Fibroblast of pulmonary artery (primary cell): ENCODE results near the gene LENEP.
"Not testable (repeated sequence)": the region's sequence is repeated elsewhere in the genome, so short reads cannot be mapped to it uniquely, and the experiment has no call there.

ENCODE experiments used
- DNase-seq: peaks from one replicate; pipeline ENCODE4 v3.0.0-alpha.2; 2010; ENCODE audit warnings: low read depth
- H3K4me3 ChIP-seq: replicated peaks from 2 replicates; pipeline ENCODE4 v1.5.1; 2011; ENCODE audit warnings: low read depth, mild to moderate bottlenecking, control low read depth, low read length, moderate library complexity
- CTCF ChIP-seq: IDR thresholded peaks from 2 replicates; pipeline ENCODE4 v1.5.1; 2011; ENCODE audit warnings: mild to moderate bottlenecking, control low read depth, low read length, inconsistent platforms; ENCODE audit errors: missing control alignments

The LENEP gene

GRCh38 chr1:154972213-154972516 is 21.2 kb upstream of the LENEP start:
- peak overlapping the region; percentile 83 for H3K4me3 ChIP-seq
- no peak for TF ChIP-seq CTCF
- no peak for DNase-seq

DNA sequence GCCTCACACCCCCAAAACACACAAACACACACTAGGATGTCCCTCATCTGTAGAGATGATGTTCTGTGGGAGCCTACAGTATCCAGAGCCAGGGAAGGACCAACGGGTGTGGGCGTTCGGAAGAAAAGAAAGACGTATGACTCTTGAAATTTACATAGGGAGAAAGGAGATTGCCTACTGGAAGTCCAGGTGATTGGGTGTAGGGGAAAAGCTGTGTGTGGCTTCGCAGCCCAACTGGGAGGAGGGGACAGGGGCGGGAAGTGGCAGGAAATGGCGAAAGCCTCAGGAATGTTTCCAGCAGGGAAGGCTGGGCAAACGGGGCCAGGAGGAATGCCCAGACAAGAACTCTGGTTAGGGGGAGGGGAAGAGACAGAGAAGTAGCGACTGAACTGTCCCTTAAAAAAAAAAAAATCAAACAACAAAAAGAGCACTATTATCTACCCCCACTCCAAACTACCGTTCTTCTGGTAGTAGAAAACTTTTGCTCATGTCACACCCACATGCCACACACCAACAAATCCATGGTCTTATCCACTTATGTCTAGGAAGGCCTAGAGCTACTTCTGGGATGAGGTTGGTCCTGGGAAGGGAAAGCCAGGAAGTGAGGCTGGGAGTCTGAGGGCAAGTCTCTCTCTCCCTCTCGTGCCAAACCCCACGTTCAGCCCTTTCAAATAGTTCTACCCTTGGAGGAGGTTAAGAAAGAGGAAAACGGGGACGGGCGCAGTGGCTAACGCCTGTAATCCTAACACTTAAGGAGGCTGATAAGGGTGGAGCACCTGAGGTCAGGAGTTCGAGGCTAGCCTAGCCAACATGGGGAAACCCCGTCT is 20.7 kb upstream of the LENEP start:
- no peak for TF ChIP-seq CTCF
- peak overlapping the region; percentile 83 for H3K4me3 ChIP-seq
- peak; percentile 98 for DNase-seq

DNA sequence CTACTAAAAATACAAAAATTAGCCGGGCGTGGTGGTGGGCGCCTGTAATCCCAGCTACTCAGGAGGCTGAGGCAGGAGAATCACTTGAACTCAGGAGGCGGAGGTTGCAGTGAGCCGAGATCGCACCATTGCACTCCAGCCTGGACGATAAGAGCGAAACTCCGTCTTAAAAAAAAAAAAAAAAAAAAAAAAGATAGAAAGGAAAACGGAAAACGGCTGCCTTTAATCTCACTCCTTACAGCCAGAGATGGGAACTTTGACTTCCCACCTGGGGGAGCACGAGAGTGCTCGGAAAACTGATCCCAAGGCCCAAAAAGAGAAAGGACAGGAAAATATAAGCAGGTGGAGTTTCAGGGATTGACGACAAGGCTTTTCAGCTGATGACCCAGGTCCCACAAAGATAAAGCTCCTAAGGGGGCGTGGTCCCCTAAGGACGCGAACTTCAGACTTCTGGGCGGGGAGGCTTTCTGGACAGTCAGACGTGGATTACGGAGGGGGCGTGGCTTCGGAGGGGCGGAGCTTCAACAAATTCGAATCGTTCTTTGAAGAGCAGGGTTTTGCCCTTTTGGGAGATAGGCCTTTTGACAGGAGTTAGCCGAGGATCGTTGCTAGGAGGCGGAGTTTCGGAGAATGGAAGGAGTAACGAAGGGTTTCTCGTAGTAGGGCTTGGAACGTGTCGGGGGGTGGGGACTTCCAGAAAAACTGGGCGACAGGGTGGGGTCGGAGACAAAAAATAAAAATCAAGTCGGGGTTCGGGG is 19.9 kb upstream of the LENEP start:
- peak; percentile 98 for DNase-seq
- TF ChIP-seq CTCF, result peak; percentile 29
- peak overlapping the region; percentile 83 for H3K4me3 ChIP-seq

DNA sequence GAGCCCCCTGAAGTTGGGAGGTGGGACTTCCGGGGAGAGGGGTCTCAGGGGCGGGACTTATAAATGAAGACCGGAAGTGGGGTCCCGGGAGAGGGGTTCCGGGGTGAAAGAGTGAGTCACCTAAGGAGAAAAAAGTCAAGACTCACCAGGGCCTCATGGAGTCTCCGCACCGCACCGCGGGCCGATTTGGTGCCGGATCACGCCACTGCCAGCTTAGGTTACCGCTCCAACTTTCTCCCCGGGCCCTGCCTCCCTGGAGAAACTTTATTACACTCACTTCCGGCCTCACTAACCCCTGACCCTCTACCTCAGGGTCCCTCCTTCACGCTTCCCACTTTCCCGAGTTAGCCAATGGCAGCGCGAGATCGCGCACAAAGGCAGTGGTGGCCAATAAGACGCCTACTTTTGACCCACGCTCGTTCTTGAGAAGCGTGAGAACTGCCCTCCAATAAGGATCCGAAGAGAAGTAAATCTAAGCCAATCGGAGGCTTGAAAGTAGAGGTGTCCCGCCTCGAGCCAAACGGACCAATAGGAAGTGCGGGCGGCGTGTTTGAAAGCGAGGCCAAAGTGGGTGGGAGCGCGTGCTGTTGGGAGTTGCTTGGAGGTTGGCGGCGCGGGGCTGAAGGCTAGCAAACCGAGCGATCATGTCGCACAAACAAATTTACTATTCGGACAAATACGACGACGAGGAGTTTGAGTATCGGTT is 19.1 kb upstream of the LENEP start, which contains the start of gene CKS1B:
Gene CKS1B, plus strand, starts transcription at position 580 of the 706 bp plus-strand sequence. Its CDS starts 65 bp downstream, at position 645.
- no peak for TF ChIP-seq CTCF
- DNase-seq, result peak; percentile 100
- peak within 1 kb of the TSS; percentile 83 for H3K4me3 ChIP-seq

GRCh38 chr1:154974808-154975408 is 18.5 kb upstream of the LENEP start:
- TF ChIP-seq CTCF, result no peak
- peak; percentile 97 for DNase-seq
- peak overlapping the region; percentile 83 for H3K4me3 ChIP-seq

- peak; percentile 61 for DNase-seq
- H3K4me3 ChIP-seq, result peak overlapping the region; percentile 83
- TF ChIP-seq CTCF, result no peak
Observed at GRCh38 chr1:154975409-154976059, 17.9 kb upstream of the LENEP start.

DNA sequence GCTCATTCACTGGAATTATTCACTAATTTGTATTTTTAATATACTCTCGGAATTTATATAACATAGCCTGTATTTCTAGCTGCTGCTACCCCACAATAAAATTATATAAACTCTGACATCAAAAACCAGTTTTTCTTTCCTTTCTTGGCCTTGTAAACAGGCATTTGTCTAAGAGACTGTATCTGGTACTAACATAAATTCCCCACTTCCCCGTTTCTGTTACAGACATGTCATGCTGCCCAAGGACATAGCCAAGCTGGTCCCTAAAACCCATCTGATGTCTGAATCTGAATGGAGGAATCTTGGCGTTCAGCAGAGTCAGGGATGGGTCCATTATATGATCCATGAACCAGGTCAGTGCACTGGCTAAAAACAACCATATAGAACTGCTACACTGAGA is 15.6 kb upstream of the LENEP start:
- not testable (repeated sequence) for DNase-seq, H3K4me3 ChIP-seq
